Measurements from ENCODE around the gene CRYGD. TPM values are rescaled to one million over a fixed set of nuclear protein-coding genes. Genes with fewer than 3 reads are reported as not detected.
A peak's percentile ranks its signal among the peaks of the same experiment; 100 is the strongest.
"Not testable (repeated sequence)": the region's sequence is repeated elsewhere in the genome, so short reads cannot be mapped to it uniquely, and the experiment has no call there.

CRYGD gene
- total RNA-seq = not detected
- long read RNA-seq = 0 reads

DNA sequence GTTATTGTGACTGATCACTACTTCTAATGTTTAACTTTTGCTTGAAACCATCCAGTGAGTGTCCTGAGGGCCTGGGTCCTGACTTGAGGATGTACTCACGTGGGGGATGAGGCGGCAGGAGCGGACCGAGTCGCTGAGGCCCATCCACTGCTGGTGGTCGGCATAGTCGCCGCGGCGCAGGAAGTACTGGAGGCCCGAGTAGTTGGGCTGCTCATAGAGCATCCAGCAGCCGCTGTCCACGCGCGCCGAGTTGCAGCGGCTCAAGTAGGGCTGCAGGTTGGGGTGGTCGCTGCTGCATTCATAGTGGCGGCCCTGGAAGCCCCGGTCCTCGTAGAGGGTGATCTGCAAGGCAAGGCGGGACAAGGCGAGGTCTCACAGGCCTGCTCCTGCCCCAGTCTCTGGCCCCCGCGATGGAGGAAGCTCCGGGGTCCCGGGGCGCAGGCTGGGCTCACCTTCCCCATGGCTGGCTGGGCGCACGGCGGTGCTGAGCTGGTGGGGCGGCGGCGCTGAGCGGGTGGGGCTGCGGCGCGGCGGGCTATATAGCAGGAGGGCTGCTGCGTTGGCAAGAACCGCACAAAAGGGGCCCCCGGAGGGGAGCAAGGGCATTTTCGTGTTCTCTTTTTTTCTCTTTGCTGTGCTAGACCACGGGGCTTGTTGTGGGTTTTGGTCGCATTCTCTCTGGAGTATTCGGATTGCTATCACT is at the start of gene CRYGD:
CRYGD (minus strand) TSS at position 512 of the 703 bp plus-strand sequence; CDS start at position 461, 51 bp downstream.
- ATAC-seq; intact Hi-C loops (cut with DNase I): not testable (repeated sequence)
- DNase-seq (ENCODE audit: missing footprints) = peak; percentile 70

GRCh38 chr2:208172125-208172524 is 47.8 kb upstream of the CRYGD start:
- ATAC-seq (peak; percentile 63), DNase-seq (ENCODE audit: missing footprints) (no peak)
- intact Hi-C loops (cut with DNase I) = no loop called here

DNA sequence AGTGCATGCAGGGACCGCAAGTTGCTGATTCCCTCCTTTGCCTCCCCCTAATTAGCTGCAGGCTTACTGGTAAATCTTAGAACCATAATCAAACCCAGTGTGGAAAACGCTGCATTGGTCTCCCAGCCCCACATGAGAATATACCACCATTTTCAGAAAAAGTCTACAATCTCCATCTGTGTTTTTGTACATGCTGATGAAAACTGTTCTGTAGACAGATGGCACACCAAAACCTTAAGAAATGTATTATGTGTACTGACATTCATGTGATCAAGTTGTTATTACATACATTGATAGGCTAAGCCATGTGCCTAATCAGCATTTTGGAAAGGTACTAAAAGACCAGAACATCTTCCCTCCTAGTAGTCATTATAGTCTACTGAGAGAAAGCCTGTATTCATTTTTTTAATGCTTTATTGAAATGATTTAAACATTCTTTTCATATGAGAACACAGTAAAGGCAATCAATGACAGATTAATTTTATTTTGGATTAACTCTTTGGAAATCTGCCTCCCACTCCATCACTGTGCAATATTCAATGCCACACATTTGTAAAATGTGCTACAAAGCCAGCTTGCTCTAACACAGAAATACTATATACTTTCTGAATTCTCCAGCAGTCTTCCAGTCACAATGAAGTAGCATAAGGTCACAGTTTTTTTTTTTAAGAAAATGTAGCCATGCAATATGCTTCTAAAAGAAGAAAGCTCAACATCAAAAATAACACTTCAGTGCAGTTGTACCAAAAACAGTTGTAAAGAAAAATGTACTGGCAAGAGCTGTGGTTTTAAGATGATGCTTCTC is 40.8 kb upstream of the CRYGD start:
- no peak for ATAC-seq
- DNase-seq (ENCODE audit: missing footprints) = no peak
- intact Hi-C loops (cut with DNase I) = no loop called here

DNA sequence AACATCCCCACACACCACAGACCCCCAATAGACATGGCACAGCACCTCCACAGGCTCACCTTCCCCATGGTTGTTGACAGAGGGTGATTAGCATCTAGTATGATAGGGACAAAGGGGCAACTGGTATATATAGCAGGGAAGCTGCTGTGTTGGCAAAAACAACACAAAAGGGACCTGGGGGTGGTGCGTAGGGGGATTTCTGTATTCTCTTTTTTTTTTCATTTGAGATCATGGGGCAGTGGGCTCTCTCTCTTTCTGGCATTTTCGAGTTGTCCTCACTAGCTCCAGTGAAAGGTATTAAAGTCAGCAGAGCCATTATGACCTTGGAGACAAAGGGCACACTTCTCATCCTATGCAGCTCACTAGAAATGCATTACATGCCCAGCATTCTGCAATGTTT is 39.2 kb upstream of the CRYGD start, which contains the start of gene CRYGA:
CRYGA (minus strand) TSS at position 101 of the 400 bp plus-strand sequence; CDS start at position 68, 33 bp downstream.
- intact Hi-C loops (cut with DNase I) = no loop called here
- DNase-seq (ENCODE audit: missing footprints) (no peak), ATAC-seq (no peak)

- intact Hi-C loops (cut with DNase I) = no loop called here
Measured at GRCh38 chr2:208156439-208156838, 32.1 kb upstream of the CRYGD start.

DNA sequence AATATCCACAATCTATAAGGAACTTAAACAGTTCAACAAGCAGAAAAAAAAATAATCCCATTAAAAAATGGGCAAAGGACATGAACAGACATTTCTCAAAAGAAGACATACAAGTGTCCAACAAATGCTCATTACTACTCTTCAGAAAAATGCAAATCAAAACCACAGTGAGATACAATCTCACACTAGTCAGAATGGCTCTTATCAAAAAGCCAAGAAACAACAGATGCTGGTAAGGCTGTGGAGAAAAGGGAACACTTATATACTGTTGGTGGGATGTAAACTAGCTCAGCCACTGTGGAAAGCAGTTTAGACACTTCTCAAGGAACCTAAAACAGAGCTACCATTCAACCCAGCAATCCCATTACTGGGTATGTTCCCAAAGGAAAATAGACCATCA is 28.8 kb upstream of the CRYGD start:
- intact Hi-C loops (cut with DNase I) = no loop called here
- no peak for ATAC-seq

More at GRCh38 chr2:208156439-208156838, 32.1 kb upstream of the CRYGD start:
- no peak for DNase-seq (ENCODE audit: missing footprints)
- ATAC-seq = no peak

DNA sequence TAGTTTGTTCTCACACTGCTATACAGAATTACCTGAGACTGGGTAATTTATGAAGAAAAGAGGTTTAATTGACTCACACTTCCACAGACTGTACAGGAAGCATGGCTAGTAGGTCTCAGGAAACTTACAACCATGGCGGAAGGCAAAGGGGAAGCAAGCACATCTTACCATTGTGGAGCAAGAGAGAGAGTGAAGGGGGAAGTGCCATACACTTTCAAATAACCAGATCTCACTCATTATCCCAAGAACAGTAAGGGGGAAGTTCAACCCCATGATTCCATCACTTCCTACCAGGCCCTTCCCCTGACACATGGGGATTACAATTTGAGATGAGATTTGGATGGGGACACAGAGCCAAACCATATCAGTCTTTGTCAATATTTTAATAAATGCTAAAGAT is 26.6 kb upstream of the CRYGD start:
- intact Hi-C loops (cut with DNase I) = no loop called here
- ATAC-seq = no peak
- no peak for DNase-seq (ENCODE audit: missing footprints)

More for the DNA sequence above, 28.8 kb upstream of the CRYGD start:
- DNase-seq (ENCODE audit: missing footprints) = no peak

DNA sequence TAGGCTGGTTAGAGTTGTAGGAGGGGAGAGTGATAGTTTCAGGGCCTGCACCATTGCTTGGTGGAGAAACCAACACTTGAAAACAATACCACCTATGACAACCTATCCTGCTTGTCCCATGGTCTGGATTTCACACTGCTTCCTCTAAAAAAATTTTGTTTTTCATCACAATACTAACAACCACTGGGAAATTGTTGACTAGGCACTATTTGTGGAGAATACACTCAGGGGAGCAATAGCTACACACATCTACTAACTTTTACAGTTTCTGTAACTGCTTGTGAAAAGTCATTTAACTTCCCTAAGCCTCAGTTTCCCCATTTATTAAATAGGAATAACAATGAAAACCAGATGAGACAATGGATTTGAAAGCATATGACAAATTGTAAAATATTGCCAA is 25.8 kb upstream of the CRYGD start:
- ATAC-seq (no peak), DNase-seq (ENCODE audit: missing footprints) (no peak)
- intact Hi-C loops (cut with DNase I) = no loop called here

DNA sequence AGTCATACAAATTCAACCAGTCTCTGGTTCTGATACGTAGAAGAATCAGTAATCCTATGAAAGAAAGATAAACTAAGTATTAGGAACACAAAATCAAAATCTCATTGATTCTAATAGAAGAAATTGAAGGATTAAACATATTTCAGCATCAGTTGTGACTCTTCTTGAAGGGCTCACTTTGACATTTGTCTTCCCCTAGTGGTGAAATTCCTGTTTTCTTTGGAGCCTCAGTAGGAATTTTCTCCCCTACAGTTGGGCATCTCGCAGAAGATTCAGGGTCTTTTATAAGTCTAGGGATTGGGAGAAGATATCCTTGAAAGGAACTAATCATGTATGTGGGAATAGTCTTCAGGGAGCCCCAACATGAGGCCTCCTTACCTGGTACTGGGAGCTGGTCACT is 24.5 kb upstream of the CRYGD start:
- DNase-seq (ENCODE audit: missing footprints) (no peak), ATAC-seq (no peak)
- intact Hi-C loops (cut with DNase I) = no loop called here

DNA sequence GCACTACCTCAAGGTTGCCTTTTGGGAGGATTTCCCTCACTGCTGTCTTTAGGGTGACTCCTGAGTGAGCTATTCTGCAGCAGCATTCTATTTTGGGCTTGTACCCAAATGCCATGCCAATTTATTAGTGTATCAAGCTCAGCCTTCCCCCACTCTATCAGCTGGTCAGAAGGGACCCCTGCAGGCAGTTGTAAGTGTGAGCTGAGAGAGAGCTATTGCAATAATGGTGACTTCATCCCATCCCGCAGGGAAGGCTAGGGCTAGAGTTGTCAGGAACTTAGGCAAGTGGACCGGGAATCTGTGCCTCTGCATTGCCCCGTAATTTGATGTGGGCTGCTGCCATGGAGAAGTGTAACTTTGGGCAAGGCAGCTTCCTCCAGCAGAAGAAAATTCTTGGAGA is 23.4 kb upstream of the CRYGD start:
- no peak for DNase-seq (ENCODE audit: missing footprints)
- intact Hi-C loops (cut with DNase I) = no loop called here
- ATAC-seq = no peak

- intact Hi-C loops (cut with DNase I) = no loop called here
- DNase-seq (ENCODE audit: missing footprints) (no peak), ATAC-seq (no peak)
Measured at GRCh38 chr2:208147008-208147407, 22.7 kb upstream of the CRYGD start.

DNA sequence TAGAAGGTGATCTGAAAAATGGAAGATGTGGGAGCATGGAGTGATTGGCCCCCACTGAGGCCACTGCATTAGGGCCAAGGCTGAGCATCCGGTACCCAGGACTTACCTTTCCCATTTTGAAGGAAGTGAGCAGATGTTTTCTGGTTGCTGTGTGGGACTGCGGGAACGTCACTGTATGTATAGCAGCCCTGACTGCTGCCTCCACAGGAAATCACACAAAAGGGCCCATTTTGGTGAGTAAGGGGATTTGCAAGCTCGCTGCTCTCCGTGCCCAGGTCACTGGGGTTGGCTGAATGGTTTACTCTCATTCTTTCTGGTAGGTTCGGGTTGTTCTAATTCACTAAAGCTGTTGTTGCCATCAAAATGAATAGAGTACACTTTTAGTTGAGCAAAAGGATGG is 21.7 kb upstream of the CRYGD start, which contains the start of gene CRYGB:
CRYGB (minus strand) TSS at position 153 of the 400 bp plus-strand sequence; CDS start at position 115, 38 bp downstream.
- DNase-seq (ENCODE audit: missing footprints) = no peak
- intact Hi-C loops (cut with DNase I) = no loop called here
- no peak for ATAC-seq

DNA sequence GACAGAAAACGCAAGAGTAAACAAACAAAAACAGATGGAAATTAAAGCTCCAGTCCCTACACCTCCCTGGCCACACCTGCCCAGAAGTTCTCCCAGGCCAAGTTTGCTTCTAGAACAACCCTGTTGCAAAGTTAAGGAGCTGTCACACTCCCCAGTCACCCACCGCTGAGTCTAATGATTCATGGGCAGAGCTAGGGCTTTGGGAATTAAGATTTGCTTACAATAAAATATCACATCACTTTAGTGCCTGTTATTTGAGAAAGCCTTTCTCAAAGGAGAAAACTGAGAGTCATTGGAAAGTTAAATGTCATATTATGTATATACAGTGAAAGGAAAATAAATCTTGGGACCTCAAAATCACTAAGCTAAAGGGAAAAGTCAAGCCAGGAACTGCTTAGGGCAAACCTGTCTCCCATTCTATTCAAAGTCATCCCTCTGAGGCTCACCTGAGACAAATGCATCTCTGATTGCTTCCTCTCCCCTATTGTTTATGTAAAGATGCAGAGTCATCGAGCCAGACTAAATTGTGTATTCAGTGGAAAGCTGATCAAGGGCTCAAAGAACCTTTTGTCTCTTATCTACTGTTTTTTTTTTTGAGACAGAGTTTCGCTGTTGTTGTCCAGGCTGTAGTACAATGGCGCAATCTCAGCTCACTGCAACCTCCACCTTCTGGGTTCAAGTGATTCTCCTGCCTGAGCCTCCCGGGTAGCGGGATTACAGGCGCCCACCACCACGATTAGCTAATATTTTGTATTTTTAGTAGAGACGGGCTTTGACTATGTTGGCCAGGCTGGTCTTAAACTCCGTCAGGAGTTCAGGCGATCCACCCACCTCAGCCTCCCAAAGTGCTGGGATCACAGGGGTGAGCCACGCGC is 18.8 kb upstream of the CRYGD start:
- intact Hi-C loops (cut with DNase I) = no loop called here
- ATAC-seq = no peak
- DNase-seq (ENCODE audit: missing footprints) = no peak

DNA sequence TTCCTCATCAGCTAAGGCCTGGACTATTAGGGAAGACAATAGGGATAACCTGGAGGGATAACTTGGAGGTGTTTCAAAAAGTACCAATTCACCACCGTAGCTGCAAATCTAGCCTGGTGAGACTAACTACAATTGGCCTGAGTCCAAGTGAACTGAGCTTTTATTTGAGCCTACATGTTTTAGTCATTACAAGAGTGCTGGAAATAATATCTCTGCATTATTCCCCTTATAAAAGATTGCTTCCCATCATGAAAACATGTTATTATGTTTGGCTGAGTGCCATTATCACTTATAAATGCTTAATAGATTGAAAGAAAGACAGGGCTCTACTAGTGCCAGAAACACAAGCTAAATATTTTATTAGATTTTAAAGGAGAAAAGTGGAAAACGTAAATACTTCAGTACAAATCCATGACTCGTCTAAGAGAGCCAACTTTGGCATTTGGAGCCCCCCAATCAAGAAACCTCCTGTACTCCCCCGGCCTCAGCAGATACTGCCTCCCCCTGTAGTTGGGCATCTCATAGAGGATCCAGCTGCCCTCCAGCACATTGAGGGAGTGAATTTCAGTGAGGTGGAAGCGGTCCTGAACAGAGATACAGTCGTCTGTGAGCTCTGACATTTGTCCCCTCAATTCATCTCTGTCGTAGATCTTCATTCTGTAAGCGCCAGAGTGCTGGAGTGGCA is 18.1 kb upstream of the CRYGD start:
- intact Hi-C loops (cut with DNase I) = no loop called here
- no peak for DNase-seq (ENCODE audit: missing footprints)
- no peak for ATAC-seq

DNA sequence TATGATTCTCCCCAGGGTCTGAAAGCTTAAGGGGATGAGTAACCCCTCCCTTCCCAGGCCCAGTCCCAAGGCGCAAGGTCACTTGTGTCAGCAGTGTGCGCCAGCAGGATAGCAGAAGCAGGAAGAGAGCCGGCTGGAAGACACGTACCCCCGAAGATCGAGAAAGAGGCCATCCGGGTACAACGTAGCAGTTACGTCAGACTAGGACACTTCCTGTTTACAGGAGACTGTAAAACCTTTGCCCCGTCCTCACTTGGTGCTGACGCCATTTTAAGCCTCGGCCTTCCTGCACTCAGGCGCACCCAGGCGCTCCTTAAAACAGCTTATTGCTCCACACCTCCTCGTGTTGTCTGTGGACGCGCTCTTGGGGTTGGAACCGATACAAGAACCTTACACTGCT is 15.1 kb upstream of the CRYGD start:
- intact Hi-C loops (cut with DNase I) = no loop called here
- ATAC-seq = no peak
- DNase-seq (ENCODE audit: missing footprints) = no peak

- ATAC-seq; intact Hi-C loops (cut with DNase I); DNase-seq (ENCODE audit: missing footprints): not testable (repeated sequence)
Measured at GRCh38 chr2:208138334-208138733, 14.0 kb upstream of the CRYGD start.

DNA sequence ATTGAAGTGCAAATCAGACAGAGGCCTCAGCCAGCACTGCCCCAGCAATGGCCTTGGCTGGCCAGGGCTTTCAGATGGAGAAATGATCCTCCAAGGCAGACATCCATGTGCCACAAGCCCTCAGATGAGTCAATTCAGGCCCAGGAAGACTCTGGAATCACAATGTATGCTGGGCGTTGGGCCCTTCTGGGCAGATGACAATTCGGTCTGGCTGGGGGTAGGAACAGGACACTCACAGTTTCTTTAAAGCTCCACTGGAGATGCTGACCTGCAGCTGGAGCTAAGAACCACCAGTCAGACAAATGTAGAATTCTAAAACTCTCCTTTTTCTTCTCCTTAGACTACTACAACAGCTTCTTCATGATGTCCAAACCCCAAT is 12.4 kb upstream of the CRYGD start:
- intact Hi-C loops (cut with DNase I) = no loop called here
- ATAC-seq = no peak
- no peak for DNase-seq (ENCODE audit: missing footprints)

All from Right ventricle myocardium inferior (tissue), 1 donor.